H9 (cell line): ENCODE results near the gene ASTN2. TPM values are rescaled to one million over a fixed set of nuclear protein-coding genes. Genes with fewer than 3 reads are reported as not detected.

Experiments used
- DNase-seq: peaks from one replicate; pipeline ENCODE4 v3.0.0-alpha.2; 2017
- H2AFZ ChIP-seq: one replicate; pipeline ENCODE4 v1.6.1; 2013; ENCODE audit warnings: mild to moderate bottlenecking, low read length, control low read depth, moderate library complexity
- H2AK5ac ChIP-seq: 2 replicates; pipeline ENCODE4 v1.6.1; 2013; ENCODE audit warnings: low read length, control low read depth, mixed read lengths; ENCODE audit not compliant: insufficient read length
- H2BK120ac ChIP-seq: one replicate; pipeline ENCODE4 v1.6.1; 2013; ENCODE audit warnings: low read depth, mild to moderate bottlenecking, low read length, control low read depth, inconsistent platforms; ENCODE audit not compliant: poor library complexity, severe bottlenecking
- H2BK12ac ChIP-seq: 2 replicates; pipeline ENCODE4 v1.6.1; 2013; ENCODE audit warnings: low read length, control low read depth, mixed read lengths, low read depth; ENCODE audit not compliant: insufficient read length
- H2BK15ac ChIP-seq: 2 replicates; pipeline ENCODE4 v1.6.1; 2013; ENCODE audit warnings: low read depth, low read length, control low read depth
- H2BK20ac ChIP-seq: one replicate; pipeline ENCODE4 v1.6.1; 2013; ENCODE audit warnings: low read depth, mild to moderate bottlenecking, low read length, control low read depth, inconsistent platforms; ENCODE audit not compliant: poor library complexity, severe bottlenecking
- H2BK5ac ChIP-seq: 2 replicates; pipeline ENCODE4 v1.6.1; 2013; ENCODE audit warnings: low read length, control low read depth, mixed read lengths; ENCODE audit not compliant: insufficient read length
- H3K14ac ChIP-seq: 2 replicates; pipeline ENCODE4 v1.6.1; 2013; ENCODE audit warnings: low read length, control low read depth; ENCODE audit not compliant: insufficient read depth
- H3K18ac ChIP-seq: 2 replicates; pipeline ENCODE4 v1.6.1; 2013; ENCODE audit warnings: low read depth, mild to moderate bottlenecking, mixed read lengths, low read length, control low read depth; ENCODE audit not compliant: insufficient read length
- H3K23ac ChIP-seq: 2 replicates; pipeline ENCODE4 v1.6.1; 2013; ENCODE audit warnings: low read length, control low read depth, mixed read lengths, low read depth; ENCODE audit not compliant: insufficient read length
- H3K23me2 ChIP-seq: 2 replicates; pipeline ENCODE4 v1.6.1; 2013; ENCODE audit warnings: low read depth, mild to moderate bottlenecking, mixed read lengths, low read length, control low read depth; ENCODE audit not compliant: insufficient read length, poor library complexity, severe bottlenecking
- H3K27ac ChIP-seq: 2 replicates; pipeline ENCODE4 v1.5.1; 2013; ENCODE audit warnings: low read length, control low read depth, mixed read lengths, low read depth; ENCODE audit not compliant: insufficient read length
- H3K27me3 ChIP-seq: 2 replicates; pipeline ENCODE4 v1.6.1; 2013; ENCODE audit warnings: low read length, control low read depth, inconsistent platforms; ENCODE audit not compliant: insufficient read depth
- H3K4ac ChIP-seq: 2 replicates; pipeline ENCODE4 v1.6.1; 2013; ENCODE audit warnings: low read depth, mild to moderate bottlenecking, control low read depth, inconsistent platforms, low read length, moderate library complexity
- H3K4me1 ChIP-seq: 2 replicates; pipeline ENCODE4 v1.6.1; 2013; ENCODE audit warnings: low read length, control low read depth, inconsistent platforms; ENCODE audit not compliant: insufficient read depth
- H3K4me2 ChIP-seq: 2 replicates; pipeline ENCODE4 v1.6.1; 2013; ENCODE audit warnings: low read length, control low read depth, mixed read lengths; ENCODE audit not compliant: insufficient read length, insufficient read depth
- H3K56ac ChIP-seq: 2 replicates; pipeline ENCODE4 v1.6.1; 2013; ENCODE audit warnings: low read depth, mild to moderate bottlenecking, mixed read lengths, low read length, control low read depth; ENCODE audit not compliant: insufficient read length
- H3K79me1 ChIP-seq: 2 replicates; pipeline ENCODE4 v1.6.1; 2013; ENCODE audit warnings: low read depth, mild to moderate bottlenecking, moderate library complexity, low read length, control low read depth, inconsistent platforms; ENCODE audit not compliant: insufficient read depth, poor library complexity, severe bottlenecking
- H3K79me2 ChIP-seq: 2 replicates; pipeline ENCODE4 v1.6.1; 2013; ENCODE audit warnings: low read length, control low read depth, inconsistent platforms; ENCODE audit not compliant: insufficient read depth
- H3K9ac ChIP-seq: 2 replicates; pipeline ENCODE4 v1.6.1; 2013; ENCODE audit warnings: low read length, control low read depth, mixed read lengths; ENCODE audit not compliant: insufficient read length; ENCODE audit errors: extremely low read depth
- H3K9me3 ChIP-seq: one replicate; pipeline ENCODE4 v1.6.1; 2013; ENCODE audit warnings: low read depth, low read length, inconsistent platforms; ENCODE audit not compliant: control insufficient read depth
- H3T11ph ChIP-seq: one replicate; pipeline ENCODE4 v1.6.1; 2013; ENCODE audit warnings: mild to moderate bottlenecking, low read length, control low read depth, inconsistent platforms
- H4K20me1 ChIP-seq: one replicate; pipeline ENCODE4 v1.6.1; 2013; ENCODE audit not compliant: control insufficient read depth, insufficient read length, insufficient read depth
- H4K5ac ChIP-seq: 2 replicates; pipeline ENCODE4 v1.6.1; 2013; ENCODE audit warnings: low read depth, mild to moderate bottlenecking, mixed read lengths, low read length, control low read depth; ENCODE audit not compliant: insufficient read length
- H4K8ac ChIP-seq: replicated peaks from 2 replicates; pipeline ENCODE4 v1.6.1; 2013; ENCODE audit warnings: low read length, control low read depth, mixed read lengths, low read depth; ENCODE audit not compliant: insufficient read length
- H4K91ac ChIP-seq: 2 replicates; pipeline ENCODE4 v1.6.1; 2013; ENCODE audit warnings: low read depth, mild to moderate bottlenecking, moderate library complexity, mixed read lengths, low read length, control low read depth; ENCODE audit not compliant: insufficient read length
- H3K27ac Mint-ChIP-seq, 3 experiments: 2 replicates in 2 of 3; 3 replicates in 1 of 3; pipeline ENCODE4 v1.8.0; 2020 to 2021; ENCODE audit warnings: mixed read lengths in 3 of 3, mild to moderate bottlenecking in 1 of 3, moderate library complexity in 1 of 3
- H3K27me3 Mint-ChIP-seq: 2 replicates; pipeline ENCODE4 v1.8.0; 2021; ENCODE audit warnings: low read depth, mild to moderate bottlenecking, moderate library complexity, mixed read lengths
- H3K36me3 Mint-ChIP-seq, 3 experiments: 2 replicates in 2 of 3; 3 replicates in 1 of 3; pipeline ENCODE4 v1.8.0; 2020 to 2021; ENCODE audit warnings: low read depth in 3 of 3, mixed read lengths in 3 of 3; ENCODE audit not compliant: insufficient read depth in 1 of 3
- H3K4me1 Mint-ChIP-seq, 2 experiments: 2 replicates each; pipeline ENCODE4 v1.8.0; 2020; ENCODE audit warnings: mixed read lengths in 2 of 2
- H3K4me3 Mint-ChIP-seq, 2 experiments: 2 replicates in 1 of 2; 3 replicates in 1 of 2; pipeline ENCODE4 v1.8.0; 2020 to 2021; ENCODE audit warnings: mild to moderate bottlenecking in 2 of 2, mixed read lengths in 2 of 2, moderate library complexity in 1 of 2
- H3K9me3 Mint-ChIP-seq, 2 experiments: 2 replicates in 1 of 2; 3 replicates in 1 of 2; pipeline ENCODE4 v1.8.0; 2020; ENCODE audit warnings: mild to moderate bottlenecking in 2 of 2, mixed read lengths in 2 of 2, moderate library complexity in 1 of 2
- CTCF ChIP-seq: fragments of 200-600 bp; sonication (generic); conservative IDR thresholded peaks from 3 replicates; pipeline ENCODE4 v1.8.0; 2021; ENCODE audit warnings: antibody characterized with exemption, mild to moderate bottlenecking
- WGBS: extraction: QIAGEN DNeasy Blood & Tissue Kit; methylation state at CpG from one replicate; pipeline ENCODE4 v1.1.7; 2013; ENCODE audit warnings: missing lambda C conversion rate, low lambda C conversion rate, mixed read lengths; ENCODE audit not compliant: insufficient read length; ENCODE audit errors: extremely low coverage; 5-methylcytosine and 5-hydroxymethylcytosine counted together
- total RNA-seq: library from RNA; stranded (reverse); gene quantifications from 2 replicates; pipeline ENCODE4 v1.2.1, GENCODE V29; 2021

ASTN2 gene
- total RNA-seq, 1 experiment from 2014 or later: 9.7 TPM

- no peak overlapping the region for H2BK5ac ChIP-seq
- no peak overlapping the region for H3K56ac ChIP-seq
- H2BK15ac ChIP-seq: no peak overlapping the region
- H3K79me1 ChIP-seq: no peaks in the 10 kb centered on the region
- no CpG with 5 or more reads among the region's 1 CpG for WGBS
- H3K27me3 ChIP-seq: no peaks in the 10 kb centered on the region; the same call in 1 of the 2 replicates
- H3K9me3 ChIP-seq: no peaks in the 10 kb centered on the region
- H3K23me2 ChIP-seq: no peaks in the 10 kb centered on the region
- no peak overlapping the region for H2BK20ac ChIP-seq
- no peak overlapping the region for H2BK12ac ChIP-seq
- no peak overlapping the region for H3K4me2 ChIP-seq
- H3K14ac ChIP-seq: no peak overlapping the region
- no peak overlapping the region for H3K23ac ChIP-seq
- Mint-ChIP-seq H3K4me3 (no peak overlapping the region), H3K36me3 (no peaks in the 10 kb centered on the region), H3K4me1 (peaks cover 5 to 8% of the 10 kb centered on the region in 2 experiments; a peak in 3 of 4 replicates), H3K9me3 (no peaks in the 10 kb centered on the region), H3K27me3 (no peaks in the 10 kb centered on the region), H3K27ac (no peak overlapping the region)
- no peak overlapping the region for H2BK120ac ChIP-seq
- H2AFZ ChIP-seq: no peak overlapping the region
- H3K4me1 ChIP-seq: no peaks in the 10 kb centered on the region
- H3K4ac ChIP-seq: no peak overlapping the region
- no peak overlapping the region for H3K27ac ChIP-seq
- H4K20me1 ChIP-seq: no peaks in the 10 kb centered on the region
- no peak for DNase-seq
- no peak overlapping the region for H2AK5ac ChIP-seq
- no peaks in the 10 kb centered on the region for H3K79me2 ChIP-seq
- H4K91ac ChIP-seq: no peak overlapping the region
- no peak overlapping the region for H3T11ph ChIP-seq
- no peak for TF ChIP-seq CTCF
- H3K9ac ChIP-seq: no peak overlapping the region
- no peak overlapping the region for H4K5ac ChIP-seq
- H4K8ac ChIP-seq: no peak overlapping the region
- H3K18ac ChIP-seq: no peak overlapping the region
Observed at GRCh38 chr9:116389541-116390302, 1025.1 kb downstream of the ASTN2 start.
